Measurements from ENCODE around the gene MYH6.

Gene MYH6

DNA sequence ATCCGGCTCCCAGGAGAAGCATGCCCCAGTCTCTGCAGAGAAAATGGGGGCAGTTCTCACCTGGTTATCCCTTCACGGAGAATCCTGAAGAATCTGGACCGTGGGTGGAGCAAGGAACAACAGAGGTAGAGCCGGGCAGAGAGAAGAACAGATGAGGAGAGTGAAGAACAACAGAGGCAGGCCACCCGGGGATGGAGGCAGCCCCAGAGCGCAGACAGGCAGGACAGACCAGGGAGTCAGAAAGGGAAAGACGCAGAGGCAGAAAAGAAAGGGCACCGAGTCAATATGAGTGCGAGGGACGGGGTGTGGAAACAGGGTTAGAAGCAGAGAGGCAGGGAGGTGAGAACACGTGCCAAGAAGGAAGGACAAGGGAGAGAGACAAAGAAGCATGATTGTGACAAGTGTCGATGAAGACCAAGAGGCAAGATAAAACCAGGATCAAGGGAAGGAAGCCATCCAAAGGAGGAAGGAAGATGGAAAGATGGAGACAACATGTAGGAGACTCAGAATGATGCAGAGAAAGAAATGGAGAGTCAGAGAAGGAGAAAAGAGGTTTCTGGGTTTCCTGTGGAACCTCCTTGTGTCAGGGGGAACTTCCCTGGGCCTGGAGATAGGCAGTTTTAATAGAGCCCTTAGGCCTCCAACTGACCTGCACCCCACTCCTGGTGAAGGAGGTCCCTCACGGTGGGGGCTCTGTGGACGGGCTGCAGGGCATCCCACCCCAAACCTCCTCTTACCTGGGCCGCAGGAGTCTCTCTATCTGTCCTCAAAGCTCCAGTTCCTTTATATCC lies at the start of gene MYH6:
MYH6 (minus strand) TSS at position 758 of the 791 bp plus-strand sequence. CDS start 1,050 bp downstream, outside the sequence.
- DNase-seq = no peak

DNA sequence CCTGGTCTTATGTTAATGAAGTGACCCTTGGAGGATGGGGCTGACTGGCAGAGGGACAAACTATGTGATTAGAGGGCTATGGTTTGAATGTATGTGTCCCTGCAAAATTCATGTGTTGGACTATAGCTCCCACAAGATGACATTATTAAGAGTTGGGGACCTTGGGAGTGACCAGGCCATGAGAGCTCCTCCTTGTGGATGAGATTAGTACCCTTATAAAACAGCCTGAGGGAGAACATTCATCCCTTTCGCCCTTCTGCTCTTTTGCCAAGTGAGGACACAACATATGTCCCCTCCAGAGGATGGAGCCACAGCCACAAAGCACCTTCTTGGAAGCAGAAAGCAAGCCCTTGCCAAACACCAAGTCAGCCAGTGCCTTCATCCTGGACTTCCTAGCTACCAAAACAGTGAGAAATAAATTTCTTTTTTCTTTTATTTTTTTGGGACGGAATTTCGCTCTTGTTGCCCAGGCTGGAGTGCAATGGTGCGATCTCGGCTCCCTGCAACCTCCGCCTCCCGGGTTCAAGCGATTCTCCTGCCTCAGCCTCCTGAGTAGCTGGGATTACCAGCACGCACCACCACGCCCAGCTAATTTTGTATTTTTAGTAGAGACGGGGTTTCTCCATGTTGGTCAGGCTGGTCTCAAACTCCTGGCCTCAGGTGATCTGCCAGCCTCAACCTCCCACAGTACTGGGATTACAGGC lies 49.0 kb upstream of the MYH6 start:
- peak in 1 of 2 experiments; percentile 6 for DNase-seq

DNA sequence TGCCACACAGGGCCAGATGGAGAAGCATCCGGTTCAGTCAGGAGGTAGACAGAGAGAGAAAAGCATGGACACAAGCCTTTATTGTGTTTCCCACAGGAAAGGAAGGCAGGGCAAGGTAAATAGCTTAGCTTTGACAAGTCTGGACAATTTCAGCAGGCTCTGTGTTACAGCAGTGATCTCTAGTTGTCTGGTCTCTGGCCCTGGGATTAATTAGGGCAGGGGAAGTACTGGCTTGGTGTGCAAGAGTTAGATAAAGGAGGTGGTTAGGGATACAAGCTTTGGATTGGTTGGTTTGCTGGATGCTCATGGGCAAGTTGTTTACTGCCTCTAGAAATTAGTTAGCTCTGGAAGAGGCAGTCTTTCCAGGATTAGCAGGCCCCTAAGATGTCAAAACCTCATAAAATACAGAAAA lies 46.4 kb upstream of the MYH6 start:
- no peak for DNase-seq

DNA sequence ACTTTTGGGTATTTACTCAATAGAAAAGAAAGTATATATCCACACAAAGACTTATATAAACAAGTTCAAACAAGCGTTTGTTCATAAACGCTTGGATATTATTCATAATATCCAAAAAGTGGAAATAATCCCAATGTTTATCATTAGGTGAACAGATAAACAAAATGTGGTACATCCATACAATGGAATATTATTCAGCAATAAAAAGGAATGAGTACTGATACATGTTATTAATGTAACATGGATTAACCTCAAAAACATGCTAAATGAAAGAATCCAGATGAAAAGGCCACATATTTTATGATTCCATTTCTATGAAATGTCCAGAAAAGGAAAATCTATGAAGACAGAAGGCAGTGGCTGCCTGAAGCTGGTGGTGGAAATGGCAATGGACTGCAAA lies 44.2 kb upstream of the MYH6 start:
- DNase-seq = no peak

DNA sequence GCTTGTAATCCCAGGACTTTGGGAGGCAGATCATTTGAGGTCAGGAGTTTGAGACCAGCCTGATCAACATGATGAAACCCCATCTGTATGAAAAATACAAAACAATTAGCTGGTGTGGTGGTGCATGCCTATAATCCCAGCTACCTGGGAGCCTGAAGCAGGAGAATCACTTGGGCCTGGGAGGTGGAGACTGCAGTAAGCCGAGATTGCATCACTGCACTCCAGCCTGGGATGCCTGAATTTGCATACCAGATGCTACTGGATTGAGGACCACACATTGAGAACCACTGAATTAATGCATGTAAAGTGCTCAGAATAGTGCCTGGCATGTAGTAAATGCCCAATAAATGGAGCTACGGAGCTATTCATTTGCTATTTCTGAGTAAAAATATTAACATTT lies 42.3 kb upstream of the MYH6 start:
- DNase-seq = no peak

DNA sequence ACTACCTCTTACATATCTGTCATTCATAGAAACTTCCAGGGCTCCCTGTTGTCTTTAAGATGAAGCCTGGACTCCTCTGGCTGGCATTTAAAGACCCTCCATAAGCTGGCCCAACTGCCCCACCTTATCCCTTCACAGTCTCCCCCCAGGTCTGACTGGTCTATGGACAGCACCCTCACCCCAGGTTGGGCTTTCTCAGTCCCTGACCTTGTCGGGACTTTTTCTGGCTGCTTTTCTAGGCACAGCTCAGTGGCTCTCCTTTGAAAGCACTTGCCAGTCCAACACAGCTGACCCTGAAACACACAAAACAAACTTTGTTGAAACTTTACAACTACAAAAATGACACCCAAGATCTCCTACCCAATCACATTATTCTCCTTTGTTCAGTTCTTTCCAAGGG lies 41.2 kb upstream of the MYH6 start:
- no peak for DNase-seq

DNA sequence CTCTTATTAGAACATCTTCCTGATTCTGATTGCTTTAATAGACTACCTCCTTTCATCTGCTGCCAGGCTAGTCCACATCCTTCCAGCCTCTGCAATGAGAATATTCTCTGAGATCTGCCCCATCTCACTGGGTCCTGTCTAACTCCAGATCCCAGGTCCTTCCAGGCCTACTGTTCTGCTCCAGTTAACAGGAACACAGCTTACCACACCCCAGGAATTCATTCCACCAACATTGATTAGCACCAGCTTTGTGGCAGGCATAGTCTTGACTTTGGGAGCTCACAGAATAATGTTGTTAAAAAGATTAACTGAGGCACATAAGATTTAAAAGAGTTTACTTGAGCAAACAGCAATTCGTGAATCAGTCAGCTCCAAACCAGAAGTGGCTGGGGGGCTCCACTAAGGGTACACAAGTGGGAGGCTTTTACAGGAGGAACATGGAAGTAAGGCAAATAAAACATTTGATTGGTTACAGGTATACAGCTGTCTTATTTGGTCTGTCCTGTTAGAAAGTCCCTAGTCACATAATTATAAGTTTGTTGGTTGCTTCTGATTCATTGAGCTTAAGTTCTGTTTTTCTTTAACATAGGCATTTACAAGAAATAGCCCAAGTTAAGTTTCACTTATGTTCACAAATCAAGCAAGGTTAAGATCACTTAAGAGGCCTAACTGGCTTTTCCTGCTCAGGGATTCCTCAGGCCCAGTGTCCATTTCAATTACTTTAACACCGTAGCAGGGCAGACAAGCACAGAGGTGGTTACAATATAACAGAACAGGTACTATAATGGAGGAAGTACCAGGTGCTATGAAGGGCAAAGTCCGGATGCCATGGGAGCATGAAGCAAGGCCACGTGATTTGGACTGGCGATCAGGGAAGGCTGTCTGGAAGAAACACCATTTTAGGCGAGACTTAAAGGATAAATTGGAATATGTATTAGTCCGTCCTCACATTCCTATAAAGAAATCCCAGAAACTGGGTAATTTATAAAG lies 39.6 kb upstream of the MYH6 start:
- DNase-seq = no peak

DNA sequence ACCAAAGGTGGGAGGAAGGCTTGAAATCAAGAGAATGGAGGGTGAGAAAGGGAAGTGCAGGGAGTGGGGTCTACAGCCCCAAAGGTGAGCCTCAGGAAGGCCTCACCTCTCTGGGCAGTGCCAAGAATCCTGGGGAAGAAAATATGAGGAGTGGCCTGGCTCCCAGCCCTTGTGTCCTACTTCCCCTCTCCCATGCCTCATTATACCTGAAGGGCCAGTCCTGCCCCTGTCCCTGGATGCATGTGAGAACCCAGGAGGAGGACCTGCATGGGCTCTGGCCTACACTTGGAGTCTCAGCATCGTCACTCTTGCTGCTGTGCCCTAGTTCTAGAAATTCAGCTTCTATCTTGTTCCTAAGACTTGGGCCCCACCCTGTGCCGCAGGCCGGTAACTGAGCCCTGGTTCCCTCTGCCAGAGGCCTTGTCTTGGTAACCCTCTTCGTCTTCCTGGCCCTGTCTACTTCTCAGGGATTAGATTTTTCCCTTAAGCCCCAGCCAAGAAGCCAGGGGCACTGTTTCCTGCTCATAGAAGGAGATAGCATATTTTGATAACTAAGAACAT lies 38.3 kb upstream of the MYH6 start:
- DNase-seq = no peak

DNA sequence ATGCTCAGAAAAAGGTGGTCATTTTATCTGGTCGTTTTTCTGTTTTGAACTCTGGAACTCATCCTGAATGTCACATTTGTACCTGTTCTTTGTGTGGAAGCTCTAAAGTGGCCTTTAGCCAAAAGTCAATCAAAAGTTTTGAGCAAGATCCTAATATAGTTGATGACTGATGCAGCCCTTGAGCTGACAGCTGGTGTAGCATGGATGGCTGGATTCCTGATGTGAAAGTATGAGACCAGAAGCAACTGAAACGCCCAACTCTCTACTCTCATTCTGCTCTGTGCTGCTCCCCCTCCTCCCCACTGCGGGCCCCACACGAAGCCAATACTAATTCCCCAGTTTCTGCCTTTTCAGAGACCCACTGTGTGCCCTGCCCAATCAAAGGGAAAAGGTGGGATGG lies 37.7 kb upstream of the MYH6 start:
- DNase-seq = no peak

DNA sequence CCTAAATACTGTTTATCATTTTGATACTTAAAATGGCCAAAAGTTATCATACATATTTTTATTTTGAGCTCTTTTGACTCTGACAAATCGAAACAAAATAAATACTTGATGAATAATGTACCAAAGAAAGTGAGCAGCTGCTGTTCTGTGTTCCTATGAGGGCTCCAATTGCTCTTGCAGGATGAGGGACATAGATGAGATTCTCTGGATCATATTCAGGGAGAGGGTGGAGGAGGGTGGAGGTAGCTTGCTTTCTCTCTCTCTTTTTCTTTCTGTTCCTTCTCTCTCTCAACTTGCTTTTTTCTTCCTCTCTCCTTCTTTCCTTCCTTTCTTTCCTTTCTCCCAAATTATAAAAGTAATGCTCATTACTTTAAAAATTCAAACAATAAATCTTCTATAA lies 36.2 kb upstream of the MYH6 start:
- DNase-seq = no peak

DNA sequence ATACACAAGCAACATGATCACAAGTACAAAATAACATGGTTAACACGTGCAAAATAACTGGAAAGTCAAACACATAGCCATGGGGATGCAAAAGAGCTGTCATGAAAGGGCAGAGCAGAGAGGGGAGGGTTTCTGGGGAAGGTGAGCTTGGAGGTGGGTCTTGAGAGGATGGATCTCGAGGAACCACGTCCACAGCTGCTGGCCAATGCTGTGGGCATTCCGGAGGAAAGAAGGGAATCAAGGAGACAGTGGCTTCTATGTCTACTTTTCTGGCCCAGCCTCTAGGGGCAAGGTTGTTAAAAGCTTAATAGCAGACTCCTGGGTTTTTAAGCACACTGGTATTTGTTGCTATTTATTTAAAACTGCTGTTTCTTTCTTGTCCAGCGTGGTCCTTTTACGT lies 35.8 kb upstream of the MYH6 start:
- DNase-seq = no peak

DNA sequence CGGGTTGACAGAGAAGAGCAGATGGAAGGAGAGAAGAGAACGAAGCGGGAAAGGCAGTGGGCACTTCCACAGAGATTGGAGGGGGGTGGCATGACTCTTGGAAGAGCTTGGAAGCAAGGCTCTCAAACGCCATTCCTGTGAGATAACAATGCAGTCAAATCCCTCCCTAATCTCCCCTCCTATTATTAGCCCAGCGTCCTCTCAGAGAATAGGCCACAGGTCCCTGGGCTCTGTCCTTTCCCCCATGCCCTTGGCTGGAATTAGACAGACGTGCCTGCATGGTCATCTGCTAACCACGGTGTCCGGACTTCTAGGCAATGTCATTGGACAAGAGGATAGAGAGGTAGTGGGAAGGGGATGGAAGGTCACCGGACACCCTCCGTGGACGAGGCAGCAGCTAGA lies 35.3 kb upstream of the MYH6 start:
- no peak for DNase-seq

DNA sequence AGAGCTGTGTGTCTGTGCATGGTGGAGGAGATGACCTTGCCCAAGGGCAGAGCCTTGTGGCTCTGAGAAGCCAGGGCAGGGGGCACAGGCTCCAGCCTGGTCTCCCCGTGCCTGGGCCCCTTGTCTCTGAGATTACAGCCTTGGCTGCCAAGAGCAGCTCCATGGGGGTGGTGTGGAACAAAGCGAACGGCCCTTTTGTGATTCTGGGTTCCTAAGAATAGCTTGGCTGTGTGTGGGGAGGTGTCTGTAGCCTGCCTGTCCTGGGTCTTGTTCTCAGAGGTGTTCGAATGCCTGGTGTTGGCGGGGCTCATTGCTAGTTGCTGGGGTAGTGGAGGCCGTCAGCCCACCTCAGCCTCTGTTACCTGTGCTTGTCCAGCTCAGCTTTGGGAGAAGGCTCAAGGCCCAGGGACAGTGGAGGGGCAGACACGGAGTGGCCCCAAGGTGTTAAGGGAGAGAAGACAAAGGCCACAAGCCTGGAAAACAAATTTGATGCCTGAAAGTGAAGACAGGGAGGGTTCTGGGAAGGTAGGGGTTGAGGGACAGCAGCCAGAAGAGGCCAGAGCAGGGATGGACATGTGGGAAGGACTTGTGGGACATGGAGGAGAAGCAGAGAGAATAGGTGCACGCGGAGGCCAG lies 34.8 kb upstream of the MYH6 start:
- DNase-seq = no peak

DNA sequence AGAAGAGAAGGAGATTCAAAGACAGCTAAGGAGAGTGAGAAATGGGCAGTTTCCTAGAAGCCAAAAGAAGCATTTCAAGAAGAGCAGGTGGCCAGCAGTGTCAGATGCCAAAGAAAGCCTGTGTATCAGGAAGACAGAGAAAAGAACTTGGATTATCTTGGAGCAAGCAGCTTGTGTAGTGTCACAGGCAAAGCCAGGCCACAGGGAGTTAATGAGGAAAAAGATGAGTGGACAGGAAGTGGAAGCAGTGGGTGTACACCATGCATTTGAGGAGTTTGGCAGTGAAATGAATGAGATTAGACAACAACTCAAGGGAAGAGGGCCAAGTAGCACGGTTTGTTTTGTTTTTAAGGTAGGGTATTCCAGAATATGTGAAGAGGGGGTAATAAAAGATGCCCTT lies 33.0 kb upstream of the MYH6 start:
- DNase-seq = no peak

DNA sequence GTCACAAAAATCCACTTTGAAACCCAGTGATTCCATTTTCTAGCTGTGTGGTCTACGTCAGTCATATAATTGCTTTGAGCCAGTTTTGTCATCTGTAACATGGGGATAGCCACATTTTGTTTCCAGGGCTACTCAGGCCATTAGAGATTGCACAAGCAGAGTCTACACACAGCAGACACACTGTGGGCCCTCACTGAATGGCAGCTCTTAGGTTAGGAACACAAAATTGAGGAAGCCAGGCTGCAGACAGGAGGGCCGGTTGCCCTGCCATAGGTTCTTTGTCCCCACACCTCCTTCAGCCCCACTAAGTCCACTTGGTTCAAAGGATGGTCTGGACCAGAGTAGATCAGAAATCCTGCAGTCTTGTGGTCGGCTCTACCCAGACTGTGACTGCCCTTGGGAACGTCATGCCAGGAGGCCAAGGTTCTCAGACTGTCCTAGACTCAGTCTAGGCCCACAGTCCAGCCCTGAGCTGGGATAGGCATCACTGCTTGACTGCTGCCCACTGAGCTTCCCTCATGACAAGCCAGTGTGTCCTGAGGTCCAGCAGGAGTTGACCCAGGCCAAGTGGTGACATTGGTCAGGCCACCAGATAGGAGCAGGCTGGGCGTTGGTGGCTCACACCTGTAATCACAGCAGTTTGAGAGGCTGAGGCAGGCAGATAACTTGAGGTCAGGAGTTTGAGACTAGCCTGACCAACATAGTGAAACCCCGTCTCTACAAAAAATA lies 31.2 kb upstream of the MYH6 start:
- no peak for DNase-seq

DNA sequence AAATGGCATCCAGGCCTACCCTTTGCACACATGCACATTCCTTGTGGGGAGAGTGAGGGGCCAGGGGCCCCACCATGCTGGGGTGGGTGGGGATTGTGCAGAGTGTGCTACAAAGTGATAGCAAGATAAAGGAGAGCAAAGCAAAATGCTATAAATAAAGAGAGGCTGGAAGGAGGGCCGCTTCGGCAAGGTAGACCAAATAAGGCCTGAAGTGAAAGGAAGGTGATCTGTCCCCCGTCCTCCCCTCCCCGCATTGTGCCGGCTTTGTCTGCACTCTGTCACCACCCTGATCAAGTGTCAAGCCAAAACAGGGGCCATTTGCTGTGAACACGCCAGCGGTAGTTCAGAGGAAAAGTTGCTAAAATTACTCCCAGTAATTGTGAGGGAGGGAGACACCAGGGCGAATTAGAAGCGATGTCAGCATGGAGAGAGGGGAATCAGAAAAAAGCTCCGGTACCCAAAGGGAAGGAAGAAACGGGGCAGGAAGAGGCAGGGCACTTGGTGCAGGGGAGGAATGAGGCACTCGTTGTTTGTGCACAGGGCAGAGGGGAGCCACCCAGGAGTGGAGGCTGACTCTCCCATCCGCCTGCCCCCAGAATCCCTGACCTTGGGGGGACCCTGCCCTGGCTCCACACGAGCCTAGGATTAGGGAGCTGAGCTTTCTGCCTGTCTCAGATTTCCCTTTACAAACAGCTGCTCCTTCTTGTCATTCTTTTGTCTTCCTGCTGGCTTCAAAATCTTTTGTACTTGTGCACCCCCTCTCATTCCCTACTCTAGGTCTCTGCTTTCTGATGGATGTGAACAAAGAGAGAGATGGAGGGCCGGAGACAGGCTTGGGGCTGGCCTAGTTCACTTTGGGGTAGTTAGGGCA lies 30.3 kb upstream of the MYH6 start:
- DNase-seq = no peak

DNA sequence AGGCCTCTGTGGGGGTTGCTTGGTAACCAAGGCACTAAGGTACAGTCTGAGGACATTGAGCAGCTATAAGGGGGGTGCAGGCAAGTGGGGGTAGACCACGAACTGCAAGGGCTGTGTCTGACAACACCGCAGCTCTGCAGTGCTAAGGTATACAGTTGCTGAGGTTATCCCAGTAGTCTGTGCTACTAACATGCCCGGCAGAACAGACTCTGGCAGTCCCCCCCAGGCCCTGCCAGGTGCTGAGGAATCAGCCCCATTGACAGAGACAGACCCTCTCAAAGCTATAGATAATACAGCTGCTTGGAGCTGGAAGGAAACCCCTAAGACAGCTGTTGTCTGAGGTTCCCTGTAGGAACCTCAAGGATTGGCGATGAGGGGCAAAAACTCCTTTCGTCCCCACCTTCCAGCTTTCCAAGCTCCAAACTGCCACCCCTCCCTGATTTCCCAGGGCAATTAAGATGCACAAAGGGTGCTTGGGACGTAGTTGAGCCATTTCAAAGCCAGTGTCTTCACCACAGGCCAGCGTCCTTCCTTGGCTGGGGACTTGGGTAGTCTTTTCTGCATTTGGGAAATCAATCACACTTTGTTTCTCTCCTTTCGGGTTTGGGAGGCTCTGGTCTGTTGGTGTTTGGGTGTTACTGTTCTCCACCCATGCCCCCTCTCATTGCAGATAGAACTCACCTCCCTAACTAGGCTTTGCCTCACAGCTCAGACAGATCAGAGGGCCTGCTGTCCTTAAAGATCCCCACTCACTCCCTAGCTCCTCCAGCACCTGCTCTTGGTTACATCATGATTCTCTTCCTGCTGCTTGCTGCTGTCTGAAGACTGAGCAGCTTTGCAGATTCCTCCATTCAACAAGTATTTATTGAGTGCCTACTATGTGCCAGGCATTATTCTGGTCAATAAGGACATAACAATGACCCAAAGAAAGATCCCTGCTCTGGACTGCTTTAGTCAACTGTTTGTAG lies 29.3 kb upstream of the MYH6 start:
- no peak for DNase-seq

DNA sequence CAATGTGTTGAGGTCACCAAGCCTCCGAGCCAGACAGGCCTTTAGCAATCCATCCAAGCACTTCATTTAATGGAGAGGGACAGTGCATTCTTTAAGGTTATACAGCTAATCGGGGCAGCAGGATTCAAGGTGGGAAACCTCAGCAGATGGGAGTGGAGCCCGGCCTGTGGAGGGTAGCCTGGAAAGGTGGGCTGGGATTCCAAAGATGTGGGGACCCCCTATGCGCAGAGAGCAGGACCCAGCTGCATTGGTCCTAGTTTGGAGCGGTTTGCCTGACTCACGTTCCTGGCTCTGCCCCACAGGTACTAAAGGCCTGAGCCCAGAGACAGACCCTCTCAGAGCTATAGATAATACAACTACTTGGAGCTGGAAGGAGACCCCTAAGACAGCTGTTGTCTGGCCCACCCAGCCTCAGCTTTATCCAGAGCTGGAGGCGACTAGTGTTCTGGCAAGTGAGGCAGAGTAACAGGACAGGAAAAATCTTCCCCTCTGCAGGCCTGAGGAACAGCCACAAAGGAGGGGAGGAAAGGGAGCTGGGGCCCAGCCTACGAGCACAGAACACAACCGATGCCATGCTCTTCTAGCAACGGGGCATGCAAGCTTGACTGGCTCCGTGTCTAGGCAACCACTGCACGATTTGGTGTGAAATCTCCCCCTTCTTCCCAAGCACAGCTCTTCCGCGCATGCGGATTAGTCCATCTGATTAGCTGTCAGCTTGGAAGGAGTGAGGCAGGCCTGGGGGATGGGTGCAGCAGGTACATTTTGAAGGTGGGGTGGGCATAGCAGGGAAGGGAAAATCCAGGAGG lies 28.5 kb upstream of the MYH6 start:
- no peak for DNase-seq

All from SHP77 (cell line).